CD14-positive monocyte (primary cell): ENCODE results near the gene SERINC3. TPM values are rescaled to one million over a fixed set of nuclear protein-coding genes. Genes with fewer than 3 reads are reported as not detected.
A peak's percentile ranks its signal among the peaks of the same experiment; 100 is the strongest.

Experiments used
- DNase-seq, 3 donors: peaks; one replicate each; pipeline ENCODE4 v3.0.0-alpha.2; 2011 to 2022
- H2AFZ ChIP-seq: 2 replicates; pipeline ENCODE4 v1.6.0; 2012; ENCODE audit warnings: mild to moderate bottlenecking, low read depth, low read length, inconsistent platforms; ENCODE audit not compliant: insufficient read depth, poor library complexity, severe bottlenecking
- H3K27ac ChIP-seq, 2 donors: 1 replicate in 1 of 2; 2 replicates in 1 of 2; pipeline ENCODE4 v1.5.1; 2012 to 2013; ENCODE audit warnings: low read length in 2 of 2, control low read depth in 1 of 2, inconsistent platforms in 1 of 2, low read depth in 1 of 2, mild to moderate bottlenecking in 1 of 2
- H3K27me3 ChIP-seq, 2 donors: one replicate each; pipeline versions ENCODE4 v1.6.0 to v1.6.1; 2011 to 2013; ENCODE audit warnings: low read length in 2 of 2; ENCODE audit not compliant: control insufficient read depth in 2 of 2, insufficient read depth in 2 of 2
- H3K36me3 ChIP-seq, 2 donors: replicated peaks in 1 of 2; 1 replicate in 1 of 2; 2 replicates in 1 of 2; pipeline versions ENCODE4 v1.5.1 to v1.6.1; 2012 to 2013; ENCODE audit warnings: low read length in 2 of 2, control low read depth in 1 of 2, inconsistent platforms in 1 of 2, mild to moderate bottlenecking in 1 of 2; ENCODE audit not compliant: insufficient read depth in 2 of 2, control insufficient read depth in 1 of 2
- H3K4me1 ChIP-seq, 2 donors: 1 replicate in 1 of 2; 2 replicates in 1 of 2; pipeline versions ENCODE4 v1.5.1 to v1.6.1; 2012 to 2013; ENCODE audit warnings: low read length in 2 of 2, control low read depth in 1 of 2, inconsistent platforms in 1 of 2, mild to moderate bottlenecking in 1 of 2, moderate library complexity in 1 of 2; ENCODE audit not compliant: insufficient read depth in 2 of 2, control insufficient read depth in 1 of 2
- H3K4me2 ChIP-seq: replicated peaks from 2 replicates; pipeline ENCODE3; 2012; ENCODE audit warnings: low read length, moderate library complexity, mild to moderate bottlenecking; ENCODE audit not compliant: poor library complexity, severe bottlenecking; ENCODE audit errors: extremely low read depth
- H3K4me3 ChIP-seq, 3 experiments: fragments of 200-600 bp in 1 of 3; sonication (generic) in 1 of 3; replicated peaks in 1 of 3; 1 replicate in 2 of 3; 2 replicates in 1 of 3; pipeline ENCODE4 v1.5.1; 2011 to 2013; ENCODE audit warnings: low read length in 3 of 3, mild to moderate bottlenecking in 3 of 3, control low read depth in 2 of 3, low read depth in 2 of 3, inconsistent platforms in 1 of 3, moderate library complexity in 1 of 3
- H3K79me2 ChIP-seq: 2 replicates; pipeline ENCODE4 v1.6.0; 2012; ENCODE audit warnings: mild to moderate bottlenecking, control low read depth, inconsistent platforms, low read length, moderate library complexity; ENCODE audit not compliant: insufficient read depth
- H3K9ac ChIP-seq: 2 replicates; pipeline ENCODE4 v1.6.0; 2017; ENCODE audit warnings: low read length, mild to moderate bottlenecking; ENCODE audit not compliant: insufficient read depth, poor library complexity, severe bottlenecking
- H3K9me3 ChIP-seq, 2 donors: replicated peaks in 1 of 2; 1 replicate in 1 of 2; 2 replicates in 1 of 2; pipeline versions ENCODE4 v1.5.1 to v1.6.1; 2012 to 2013; ENCODE audit warnings: low read length in 2 of 2, control low read depth in 1 of 2; ENCODE audit not compliant: control insufficient read depth in 1 of 2, insufficient read depth in 1 of 2
- H4K20me1 ChIP-seq: 2 replicates; pipeline ENCODE4 v1.6.0; 2012; ENCODE audit warnings: mild to moderate bottlenecking, low read length, control low read depth, moderate library complexity; ENCODE audit not compliant: insufficient read depth
- H3K27ac Mint-ChIP-seq, 7 donors: one replicate each; pipeline ENCODE4 v1.8.0; 2020; ENCODE audit warnings: mild to moderate bottlenecking in 7 of 7, mixed read lengths in 7 of 7, moderate library complexity in 6 of 7, inconsistent platforms in 2 of 7
- H3K27me3 Mint-ChIP-seq, 3 donors: one replicate each; pipeline ENCODE4 v1.8.0; 2021 to 2022; ENCODE audit warnings: low read depth in 3 of 3, mild to moderate bottlenecking in 3 of 3, mixed read lengths in 3 of 3, moderate library complexity in 3 of 3, inconsistent platforms in 1 of 3
- H3K36me3 Mint-ChIP-seq, 2 donors: one replicate each; pipeline ENCODE4 v1.8.0; 2020; ENCODE audit warnings: mixed read lengths in 2 of 2, inconsistent platforms in 1 of 2, mild to moderate bottlenecking in 1 of 2
- H3K4me1 Mint-ChIP-seq: one replicate; pipeline ENCODE4 v1.8.0; 2020; ENCODE audit warnings: mild to moderate bottlenecking, mixed read lengths
- H3K4me3 Mint-ChIP-seq, 2 donors: one replicate each; pipeline ENCODE4 v1.8.0; 2020; ENCODE audit warnings: mild to moderate bottlenecking in 2 of 2, mixed read lengths in 2 of 2, moderate library complexity in 1 of 2
- H3K9me3 Mint-ChIP-seq, 7 donors: one replicate each; pipeline ENCODE4 v1.8.0; 2020 to 2022; ENCODE audit warnings: mixed read lengths in 7 of 7, mild to moderate bottlenecking in 6 of 7, moderate library complexity in 6 of 7, inconsistent platforms in 2 of 7
- whole genome bisulfite sequencing: methylation state at CpG from one replicate; pipeline ENCODE4 v1.1.5; 2013; ENCODE audit warnings: missing lambda C conversion rate; ENCODE audit not compliant: insufficient coverage; 5-methylcytosine and 5-hydroxymethylcytosine counted together
- intact Hi-C, 2 donors: fragments of 100-400 bp; cut with micrococcal nuclease; formaldehyde crosslinking; loops; one replicate each; pipeline versions ENCODE4 v1.15.0 to v1.15.1; 2023
- polyA plus RNA-seq, 3 donors: library from polyadenylated mRNA; depleted of rRNA in 1 of 3; unstranded in 2 of 3; stranded (reverse) in 1 of 3; fragments of 300-500 nt in 2 of 3; fragments of >200 nt in 1 of 3; fragmentation: Illumina TruSeq in 2 of 3; gene quantifications; 1 replicate in 2 of 3; 2 replicates in 1 of 3; pipeline ENCODE4 v1.2.3, GENCODE V29; 2012 to 2021
- TF ChIP-seq, protein P1 (sequence below): fragments of 200-600 bp; IDR thresholded peaks from one replicate; pipeline ENCODE4 v1.8.0; 2022; ENCODE audit warnings: antibody characterized with exemption, mild to moderate bottlenecking

SERINC3 gene
- polyA plus RNA-seq, 3 donors: 49.8 to 194 (median 157) TPM

- DNase-seq: no peak
- H3K9me3 Mint-ChIP-seq: no peaks in the 10 kb centered on the region
- H3K4me1 ChIP-seq: no peaks in the 10 kb centered on the region
- H3K27ac Mint-ChIP-seq: no peak overlapping the region
- H3K9me3 ChIP-seq: no peaks in the 10 kb centered on the region
- peak overlapping the region in 1 of 2 donors; percentile 9 for H3K4me3 Mint-ChIP-seq
- intact Hi-C loops: loop anchor here in 1 of 2 donors (10.0 kb wide), 1 partner anchor 76 kb away; no protein-coding TSS in a partner anchor
- no peak overlapping the region for H3K27ac ChIP-seq
- H3K4me1 Mint-ChIP-seq: no peaks in the 10 kb centered on the region
- WGBS: 100% methylated on average over 2 of the region's 6 CpGs
- no peaks in the 10 kb centered on the region for H3K36me3 Mint-ChIP-seq
- no peak overlapping the region for H3K4me2 ChIP-seq
- H2AFZ ChIP-seq: no peak overlapping the region
- H3K27me3 Mint-ChIP-seq: peaks cover 0 to 2% (median 1%) of the 10 kb centered on the region in 3 donors
- H3K79me2 ChIP-seq: no peaks in the 10 kb centered on the region
- H3K27me3 ChIP-seq: no peaks in the 10 kb centered on the region
- TF ChIP-seq, protein P1, sequence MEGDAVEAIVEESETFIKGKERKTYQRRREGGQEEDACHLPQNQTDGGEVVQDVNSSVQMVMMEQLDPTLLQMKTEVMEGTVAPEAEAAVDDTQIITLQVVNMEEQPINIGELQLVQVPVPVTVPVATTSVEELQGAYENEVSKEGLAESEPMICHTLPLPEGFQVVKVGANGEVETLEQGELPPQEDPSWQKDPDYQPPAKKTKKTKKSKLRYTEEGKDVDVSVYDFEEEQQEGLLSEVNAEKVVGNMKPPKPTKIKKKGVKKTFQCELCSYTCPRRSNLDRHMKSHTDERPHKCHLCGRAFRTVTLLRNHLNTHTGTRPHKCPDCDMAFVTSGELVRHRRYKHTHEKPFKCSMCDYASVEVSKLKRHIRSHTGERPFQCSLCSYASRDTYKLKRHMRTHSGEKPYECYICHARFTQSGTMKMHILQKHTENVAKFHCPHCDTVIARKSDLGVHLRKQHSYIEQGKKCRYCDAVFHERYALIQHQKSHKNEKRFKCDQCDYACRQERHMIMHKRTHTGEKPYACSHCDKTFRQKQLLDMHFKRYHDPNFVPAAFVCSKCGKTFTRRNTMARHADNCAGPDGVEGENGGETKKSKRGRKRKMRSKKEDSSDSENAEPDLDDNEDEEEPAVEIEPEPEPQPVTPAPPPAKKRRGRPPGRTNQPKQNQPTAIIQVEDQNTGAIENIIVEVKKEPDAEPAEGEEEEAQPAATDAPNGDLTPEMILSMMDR: no peak
- no peaks in the 10 kb centered on the region for H4K20me1 ChIP-seq
- no peak overlapping the region for H3K9ac ChIP-seq
- no peaks in the 10 kb centered on the region for H3K36me3 ChIP-seq
- H3K4me3 ChIP-seq: no peak overlapping the region
Observed at GRCh38 chr20:44461142-44461802, 60.6 kb downstream of the SERINC3 start.

DNA sequence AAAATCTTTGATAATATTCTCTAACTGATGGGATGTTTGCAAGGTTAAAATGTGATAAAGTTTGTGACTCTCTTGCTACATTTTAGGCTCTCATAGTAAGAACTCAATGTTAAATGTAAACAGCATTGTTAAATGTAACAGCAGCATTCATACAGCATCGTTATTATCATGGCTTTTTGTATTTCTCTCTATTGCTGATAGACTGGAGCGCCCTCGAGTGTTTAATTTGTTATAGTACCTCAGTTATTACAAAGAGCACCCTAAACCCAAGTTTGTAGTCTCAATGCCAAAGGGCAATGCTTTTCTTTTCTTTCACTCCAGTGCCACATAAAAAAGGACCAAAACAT is 61.1 kb downstream of the SERINC3 start:
- no peaks in the 10 kb centered on the region for H3K4me1 Mint-ChIP-seq
- no peaks in the 10 kb centered on the region for H3K9me3 Mint-ChIP-seq
- no peak overlapping the region for H3K9ac ChIP-seq
- no peak overlapping the region for H2AFZ ChIP-seq
- H3K27me3 ChIP-seq: no peaks in the 10 kb centered on the region
- H3K27ac ChIP-seq: no peak overlapping the region
- no peak overlapping the region for H3K27ac Mint-ChIP-seq
- H3K4me3 Mint-ChIP-seq: no peak overlapping the region
- H3K27me3 Mint-ChIP-seq: peaks cover 0 to 2% (median 1%) of the 10 kb centered on the region in 3 donors
- no peaks in the 10 kb centered on the region for H4K20me1 ChIP-seq
- no peak overlapping the region for H3K4me3 ChIP-seq
- H3K4me1 ChIP-seq: no peaks in the 10 kb centered on the region
- no peaks in the 10 kb centered on the region for H3K79me2 ChIP-seq
- no peaks in the 10 kb centered on the region for H3K36me3 Mint-ChIP-seq
- no peak overlapping the region for H3K4me2 ChIP-seq
- H3K9me3 ChIP-seq: no peaks in the 10 kb centered on the region
- intact Hi-C loops: loop anchor here in 1 of 2 donors (10.0 kb wide), 1 partner anchor 76 kb away; no protein-coding TSS in a partner anchor
- TF ChIP-seq, protein P1: peak; percentile 36
- no peaks in the 10 kb centered on the region for H3K36me3 ChIP-seq
- WGBS: no CpG with 5 or more reads among the region's 3 CpGs
- peak in 1 of 3 donors; percentile 20 for DNase-seq
